Neural cell (in vitro differentiated cells): ENCODE measurements around the gene CNTNAP2.
"Not testable (repeated sequence)": the region's sequence is repeated elsewhere in the genome, so short reads cannot be mapped to it uniquely, and the experiment has no call there.

Source experiments
- EZH2 ChIP-seq: fragments of 200-600, 300-800 bp; shearing (Covaris generic), sonication (generic); IDR thresholded peaks from 2 replicates; pipeline ENCODE4 v1.6.1; 2014; ENCODE audit warnings: antibody characterized with exemption, low read length, borderline replicate concordance, mild to moderate bottlenecking; ENCODE audit not compliant: insufficient read depth, poor library complexity, severe bottlenecking
- POLR2AphosphoS5 ChIP-seq: IDR thresholded peaks from 2 replicates; pipeline ENCODE4 v1.6.1; 2012
- RAD21 ChIP-seq: fragments of 450-650 bp; conservative IDR thresholded peaks from 2 replicates; pipeline ENCODE4 v1.6.1; 2014; ENCODE audit warnings: antibody characterized with exemption, mild to moderate bottlenecking, moderate library complexity
- SMC3 ChIP-seq: fragments of 450-650 bp; conservative IDR thresholded peaks from 2 replicates; pipeline ENCODE4 v1.6.1; 2014; ENCODE audit warnings: antibody characterized with exemption, mild to moderate bottlenecking, moderate library complexity; ENCODE audit not compliant: poor library complexity
- TF ChIP-seq, protein P1 (sequence below): fragments of 450-650 bp; IDR thresholded peaks from 2 replicates; pipeline ENCODE4 v1.5.1; 2014; ENCODE audit warnings: antibody characterized with exemption, mild to moderate bottlenecking, moderate library complexity; ENCODE audit not compliant: poor library complexity, severe bottlenecking

DNA sequence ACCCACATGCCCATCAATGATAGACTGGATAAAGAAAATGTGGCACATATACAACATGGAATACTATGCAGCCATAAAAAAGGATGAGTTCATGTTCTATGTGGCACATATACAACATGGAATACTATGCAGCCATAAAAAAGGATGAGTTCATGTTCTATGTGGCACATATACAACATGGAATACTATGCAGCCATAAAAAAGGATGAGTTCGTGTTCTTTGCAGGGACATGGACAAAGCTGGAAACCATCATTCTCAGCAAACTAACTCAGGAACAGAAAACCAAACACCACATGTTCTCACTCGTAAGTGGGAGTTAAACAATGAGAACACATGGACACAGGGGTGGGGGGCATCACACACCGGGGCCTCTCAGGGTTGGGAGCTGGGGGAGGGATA is 2314.1 kb downstream of the CNTNAP2 start:
- TF ChIP-seq, protein P1, sequence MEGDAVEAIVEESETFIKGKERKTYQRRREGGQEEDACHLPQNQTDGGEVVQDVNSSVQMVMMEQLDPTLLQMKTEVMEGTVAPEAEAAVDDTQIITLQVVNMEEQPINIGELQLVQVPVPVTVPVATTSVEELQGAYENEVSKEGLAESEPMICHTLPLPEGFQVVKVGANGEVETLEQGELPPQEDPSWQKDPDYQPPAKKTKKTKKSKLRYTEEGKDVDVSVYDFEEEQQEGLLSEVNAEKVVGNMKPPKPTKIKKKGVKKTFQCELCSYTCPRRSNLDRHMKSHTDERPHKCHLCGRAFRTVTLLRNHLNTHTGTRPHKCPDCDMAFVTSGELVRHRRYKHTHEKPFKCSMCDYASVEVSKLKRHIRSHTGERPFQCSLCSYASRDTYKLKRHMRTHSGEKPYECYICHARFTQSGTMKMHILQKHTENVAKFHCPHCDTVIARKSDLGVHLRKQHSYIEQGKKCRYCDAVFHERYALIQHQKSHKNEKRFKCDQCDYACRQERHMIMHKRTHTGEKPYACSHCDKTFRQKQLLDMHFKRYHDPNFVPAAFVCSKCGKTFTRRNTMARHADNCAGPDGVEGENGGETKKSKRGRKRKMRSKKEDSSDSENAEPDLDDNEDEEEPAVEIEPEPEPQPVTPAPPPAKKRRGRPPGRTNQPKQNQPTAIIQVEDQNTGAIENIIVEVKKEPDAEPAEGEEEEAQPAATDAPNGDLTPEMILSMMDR = not testable (repeated sequence)
- TF ChIP-seq POLR2AphosphoS5, RAD21, EZH2, SMC3: not testable (repeated sequence)
